ENCODE data around the gene SSRP1.
"Not testable (repeated sequence)": the region's sequence is repeated elsewhere in the genome, so short reads cannot be mapped to it uniquely, and the experiment has no call there.

The SSRP1 gene

GRCh38 chr11:57300785-57301184 lies 34.9 kb downstream of the SSRP1 start:
- H3K27me3 ChIP-seq (ENCODE audit: insufficient read depth, low read length, poor library complexity, severe bottlenecking), result no peaks in the 10 kb centered on the region
- H3K4me1 ChIP-seq (ENCODE audit: insufficient read depth, low read length, poor library complexity, severe bottlenecking), result no peaks in the 10 kb centered on the region
- H3K36me3 ChIP-seq (ENCODE audit: insufficient read depth, low read length), result peaks cover 4% of the 10 kb centered on the region; the same call in 1 of the 2 replicates

GRCh38 chr11:57299150-57299737 lies 36.4 kb downstream of the SSRP1 start:
- Histone ChIP-seq H3K4me2 (ENCODE audit: low read depth, low read length, poor library complexity, severe bottlenecking) (no peak overlapping the region), H4K20me1 (ENCODE audit: insufficient read depth, low read length, poor library complexity, severe bottlenecking) (no peaks in the 10 kb centered on the region), H2AFZ (ENCODE audit: low read length) (no peak overlapping the region), H3K9me2 (replicated peaks; ENCODE audit: low read depth, low read length) (no peaks in the 10 kb centered on the region), H3K4me3 (ENCODE audit: low read length, poor library complexity, severe bottlenecking) (no peak overlapping the region), H3K27me3 (ENCODE audit: insufficient read depth, low read length, poor library complexity, severe bottlenecking) (no peaks in the 10 kb centered on the region), H3K9ac (ENCODE audit: low read depth, low read length, poor library complexity, severe bottlenecking) (no peak overlapping the region), H3K4me1 (ENCODE audit: insufficient read depth, low read length, poor library complexity, severe bottlenecking) (no peaks in the 10 kb centered on the region), H3F3A (ENCODE audit: low read depth) (no peaks in the 10 kb centered on the region), H3K79me2 (ENCODE audit: insufficient read depth, low read length) (no peaks in the 10 kb centered on the region), H3K9me3 (ENCODE audit: insufficient read depth, low read depth, low read length) (no peaks in the 10 kb centered on the region; the same call in 1 of the 2 replicates), H3K36me3 (ENCODE audit: insufficient read depth, low read length) (peaks cover 4% of the 10 kb centered on the region; the same call in 1 of the 2 replicates)
- TF ChIP-seq CTCF (conservative IDR thresholded peaks at IDR 0.05; ENCODE audit: low read length), result no peak
- no peak for TF ChIP-seq EZH2phosphoT487 (IDR thresholded peaks at IDR 0.05; ENCODE audit: borderline replicate concordance)

More at GRCh38 chr11:57300785-57301184, 34.9 kb downstream of the SSRP1 start:
- Histone ChIP-seq H3K9me2 (replicated peaks; ENCODE audit: low read depth, low read length) (no peaks in the 10 kb centered on the region), H3F3A (ENCODE audit: low read depth) (no peaks in the 10 kb centered on the region), H3K9me3 (ENCODE audit: insufficient read depth, low read depth, low read length) (no peaks in the 10 kb centered on the region; the same call in 1 of the 2 replicates), H2AFZ (ENCODE audit: low read length) (no peak overlapping the region), H3K4me3 (ENCODE audit: low read length, poor library complexity, severe bottlenecking) (no peak overlapping the region), H3K9ac (ENCODE audit: low read depth, low read length, poor library complexity, severe bottlenecking) (no peak overlapping the region), H3K4me2 (ENCODE audit: low read depth, low read length, poor library complexity, severe bottlenecking) (no peak overlapping the region), H4K20me1 (ENCODE audit: insufficient read depth, low read length, poor library complexity, severe bottlenecking) (no peaks in the 10 kb centered on the region), H3K79me2 (ENCODE audit: insufficient read depth, low read length) (no peaks in the 10 kb centered on the region)
- TF ChIP-seq EZH2phosphoT487 (IDR thresholded peaks at IDR 0.05; ENCODE audit: borderline replicate concordance), result no peak
- TF ChIP-seq CTCF (conservative IDR thresholded peaks at IDR 0.05; ENCODE audit: low read length), result no peak

GRCh38 chr11:57297221-57297620 lies 38.5 kb downstream of the SSRP1 start:
- no peaks in the 10 kb centered on the region for H3K4me1 ChIP-seq (ENCODE audit: insufficient read depth, low read length, poor library complexity, severe bottlenecking)
- no peak overlapping the region for H3K4me3 ChIP-seq (ENCODE audit: low read length, poor library complexity, severe bottlenecking)
- H3K36me3 ChIP-seq (ENCODE audit: insufficient read depth, low read length), result peaks cover 4% of the 10 kb centered on the region; the same call in 1 of the 2 replicates
- no peaks in the 10 kb centered on the region for H3K27me3 ChIP-seq (ENCODE audit: insufficient read depth, low read length, poor library complexity, severe bottlenecking)
- no peaks in the 10 kb centered on the region for H4K20me1 ChIP-seq (ENCODE audit: insufficient read depth, low read length, poor library complexity, severe bottlenecking)
- H3K9ac ChIP-seq (ENCODE audit: low read depth, low read length, poor library complexity, severe bottlenecking), result no peak overlapping the region
- H3K4me2 ChIP-seq (ENCODE audit: low read depth, low read length, poor library complexity, severe bottlenecking), result no peak overlapping the region
- no peaks in the 10 kb centered on the region; the same call in 1 of the 2 replicates for H3K9me3 ChIP-seq (ENCODE audit: insufficient read depth, low read depth, low read length)
- H3F3A ChIP-seq (ENCODE audit: low read depth), result no peaks in the 10 kb centered on the region
- H2AFZ ChIP-seq (ENCODE audit: low read length), result no peak overlapping the region
- no peaks in the 10 kb centered on the region for H3K9me2 ChIP-seq (replicated peaks; ENCODE audit: low read depth, low read length)
- no peak for TF ChIP-seq EZH2phosphoT487 (IDR thresholded peaks at IDR 0.05; ENCODE audit: borderline replicate concordance)
- TF ChIP-seq CTCF (conservative IDR thresholded peaks at IDR 0.05; ENCODE audit: low read length), result no peak
- no peaks in the 10 kb centered on the region for H3K79me2 ChIP-seq (ENCODE audit: insufficient read depth, low read length)

GRCh38 chr11:57296205-57296604 lies 39.5 kb downstream of the SSRP1 start:
- H3K27me3 ChIP-seq (ENCODE audit: insufficient read depth, low read length, poor library complexity, severe bottlenecking); H3K4me2 ChIP-seq (ENCODE audit: low read depth, low read length, poor library complexity, severe bottlenecking); H3F3A ChIP-seq (ENCODE audit: low read depth); H4K20me1 ChIP-seq (ENCODE audit: insufficient read depth, low read length, poor library complexity, severe bottlenecking); H3K4me3 ChIP-seq (ENCODE audit: low read length, poor library complexity, severe bottlenecking); H3K79me2 ChIP-seq (ENCODE audit: insufficient read depth, low read length); H2AFZ ChIP-seq (ENCODE audit: low read length); H3K9me3 ChIP-seq (ENCODE audit: insufficient read depth, low read depth, low read length); H3K36me3 ChIP-seq (ENCODE audit: insufficient read depth, low read length); H3K9ac ChIP-seq (ENCODE audit: low read depth, low read length, poor library complexity, severe bottlenecking); H3K4me1 ChIP-seq (ENCODE audit: insufficient read depth, low read length, poor library complexity, severe bottlenecking); H3K9me2 ChIP-seq (replicated peaks; ENCODE audit: low read depth, low read length): not testable (repeated sequence)

All from Loucy (cell line).